Endothelial cell (in vitro differentiated cells): ENCODE results near the gene NOL4L. TPM values are rescaled to one million over a fixed set of nuclear protein-coding genes. Genes with fewer than 3 reads are reported as not detected.
A peak's percentile ranks its signal among the peaks of the same experiment; 100 is the strongest.

Experiments used
- DNase-seq: peaks from one replicate; pipeline ENCODE4 v3.0.0; 2021; ENCODE audit warnings: low spot score
- H3K27ac Mint-ChIP-seq: one replicate; pipeline ENCODE4 v1.8.0; 2021; ENCODE audit warnings: mixed read lengths, inconsistent platforms; ENCODE audit not compliant: unreplicated experiment
- H3K27me3 Mint-ChIP-seq: one replicate; pipeline ENCODE4 v1.8.0; 2021; ENCODE audit warnings: mild to moderate bottlenecking, moderate library complexity, mixed read lengths, inconsistent platforms; ENCODE audit not compliant: unreplicated experiment
- H3K36me3 Mint-ChIP-seq: one replicate; pipeline ENCODE4 v1.8.0; 2021; ENCODE audit warnings: mild to moderate bottlenecking, low read depth, mixed read lengths, inconsistent platforms; ENCODE audit not compliant: unreplicated experiment
- H3K4me1 Mint-ChIP-seq: one replicate; pipeline ENCODE4 v1.8.0; 2021; ENCODE audit warnings: mild to moderate bottlenecking, mixed read lengths, inconsistent platforms; ENCODE audit not compliant: unreplicated experiment
- H3K4me3 Mint-ChIP-seq: one replicate; pipeline ENCODE4 v1.8.0; 2021; ENCODE audit warnings: mild to moderate bottlenecking, mixed read lengths, inconsistent platforms; ENCODE audit not compliant: unreplicated experiment
- H3K9me3 Mint-ChIP-seq: one replicate; pipeline ENCODE4 v1.8.0; 2021; ENCODE audit warnings: mixed read lengths, inconsistent platforms; ENCODE audit not compliant: unreplicated experiment
- total RNA-seq: library from RNA; stranded (reverse); fragmentation: NEBNext Ultra II Directional; extraction: Animal tissue kit (Norgen Biotek cat#: 25700); gene quantifications from one replicate; pipeline ENCODE4 v1.2.1, GENCODE V29; 2021; ENCODE audit not compliant: unreplicated experiment
- TF ChIP-seq, protein P1 (sequence below): fragments of 200-600 bp; sonication (generic); IDR thresholded peaks from one replicate; pipeline ENCODE4 v1.5.0; 2021; ENCODE audit warnings: antibody characterized with exemption; ENCODE audit not compliant: unreplicated experiment

Gene NOL4L
- total RNA-seq, 1 donor from 2014 or later: 150 TPM

GRCh38 chr20:32474717-32474966 lies 110.5 kb downstream of the NOL4L start:
- Mint-ChIP-seq H3K36me3 (peaks cover 25% of the 10 kb centered on the region), H3K4me1 (peaks cover 77% of the 10 kb centered on the region), H3K9me3 (no peaks in the 10 kb centered on the region), H3K27me3 (peaks cover 15% of the 10 kb centered on the region), H3K4me3 (no peak overlapping the region), H3K27ac (peak overlapping the region; percentile 72)
- no peak for DNase-seq
- TF ChIP-seq, protein P1, sequence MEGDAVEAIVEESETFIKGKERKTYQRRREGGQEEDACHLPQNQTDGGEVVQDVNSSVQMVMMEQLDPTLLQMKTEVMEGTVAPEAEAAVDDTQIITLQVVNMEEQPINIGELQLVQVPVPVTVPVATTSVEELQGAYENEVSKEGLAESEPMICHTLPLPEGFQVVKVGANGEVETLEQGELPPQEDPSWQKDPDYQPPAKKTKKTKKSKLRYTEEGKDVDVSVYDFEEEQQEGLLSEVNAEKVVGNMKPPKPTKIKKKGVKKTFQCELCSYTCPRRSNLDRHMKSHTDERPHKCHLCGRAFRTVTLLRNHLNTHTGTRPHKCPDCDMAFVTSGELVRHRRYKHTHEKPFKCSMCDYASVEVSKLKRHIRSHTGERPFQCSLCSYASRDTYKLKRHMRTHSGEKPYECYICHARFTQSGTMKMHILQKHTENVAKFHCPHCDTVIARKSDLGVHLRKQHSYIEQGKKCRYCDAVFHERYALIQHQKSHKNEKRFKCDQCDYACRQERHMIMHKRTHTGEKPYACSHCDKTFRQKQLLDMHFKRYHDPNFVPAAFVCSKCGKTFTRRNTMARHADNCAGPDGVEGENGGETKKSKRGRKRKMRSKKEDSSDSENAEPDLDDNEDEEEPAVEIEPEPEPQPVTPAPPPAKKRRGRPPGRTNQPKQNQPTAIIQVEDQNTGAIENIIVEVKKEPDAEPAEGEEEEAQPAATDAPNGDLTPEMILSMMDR: no peak

DNA sequence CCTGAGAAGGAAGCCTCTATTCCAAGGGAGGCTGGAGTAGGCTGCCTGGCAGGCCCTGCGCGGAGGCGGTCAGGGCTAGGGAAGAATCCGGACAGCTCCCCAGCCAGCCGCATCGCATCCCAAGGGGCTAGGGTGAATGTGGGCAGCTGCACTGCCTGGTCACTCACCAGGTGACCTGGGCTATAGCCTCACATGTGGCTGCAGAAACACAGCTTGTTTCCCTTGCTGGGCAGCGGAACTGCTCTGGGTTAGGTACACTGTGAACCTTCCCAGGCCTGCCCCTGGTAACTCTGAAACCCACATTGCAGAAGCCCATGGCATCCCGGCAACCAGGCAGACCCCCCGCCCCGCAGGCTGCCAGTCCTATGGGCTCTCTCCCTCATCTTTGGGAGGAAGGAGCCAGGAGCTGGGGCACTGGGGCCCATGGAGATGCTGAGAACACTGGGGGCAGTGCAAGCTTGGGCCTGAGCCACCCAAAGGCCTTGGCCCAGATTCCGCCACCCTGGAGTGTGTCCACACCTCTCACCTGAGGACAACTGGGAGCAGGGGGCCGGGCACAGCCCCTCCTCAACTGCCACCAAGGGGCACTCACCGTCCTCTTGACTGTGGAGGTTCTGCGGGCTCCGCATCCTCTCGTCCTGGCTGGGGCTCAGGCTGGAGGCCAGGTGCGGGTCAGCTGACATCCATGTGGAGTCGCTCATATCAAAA lies 111.0 kb downstream of the NOL4L start:
- Mint-ChIP-seq H3K9me3 (no peaks in the 10 kb centered on the region), H3K27ac (peak overlapping the region; percentile 72), H3K4me3 (no peak overlapping the region), H3K27me3 (peaks cover 13% of the 10 kb centered on the region), H3K36me3 (peaks cover 25% of the 10 kb centered on the region), H3K4me1 (peaks cover 72% of the 10 kb centered on the region)
- peak; percentile 3 for DNase-seq
- TF ChIP-seq, protein P1: no peak

DNA sequence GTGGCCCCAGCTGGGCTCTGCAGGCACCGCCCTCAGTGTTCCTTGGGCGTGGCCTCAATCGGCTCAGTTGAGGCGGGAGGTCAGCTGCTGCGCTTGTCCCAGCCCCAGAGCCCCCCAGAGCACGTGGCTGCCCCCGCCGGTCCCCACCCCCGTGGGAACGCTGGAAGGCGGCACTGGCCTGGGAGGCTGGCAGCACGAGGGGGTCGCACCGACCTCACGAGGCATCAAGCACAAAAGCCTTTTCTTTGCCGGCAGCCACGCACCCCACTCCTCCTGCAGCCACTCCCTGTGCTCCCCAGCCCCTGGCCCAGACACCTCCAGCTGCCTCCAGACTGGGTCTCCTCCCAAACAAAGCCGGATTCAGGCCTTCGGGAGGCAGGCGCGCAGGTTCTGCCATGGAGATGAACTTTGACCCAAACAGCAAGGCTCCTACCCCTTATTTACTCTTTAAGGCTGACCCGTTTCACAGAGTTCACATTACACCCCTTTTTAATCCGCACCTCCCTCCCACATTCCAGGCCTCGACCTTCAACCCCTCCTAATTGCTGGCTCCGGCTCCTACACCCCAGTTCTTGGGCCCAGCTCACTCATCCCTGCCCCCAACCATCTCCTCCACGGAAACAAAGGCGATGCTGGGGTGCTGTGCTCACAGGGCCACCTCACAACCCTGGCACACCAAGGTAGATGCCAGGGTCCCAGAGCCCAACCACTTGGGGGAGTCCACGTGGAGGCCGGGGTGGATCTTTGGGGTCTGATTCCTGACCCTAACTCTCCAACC lies 111.7 kb downstream of the NOL4L start:
- DNase-seq: no peak
- H3K27me3 Mint-ChIP-seq: peaks cover 13% of the 10 kb centered on the region
- peaks cover 72% of the 10 kb centered on the region for H3K4me1 Mint-ChIP-seq
- H3K9me3 Mint-ChIP-seq: no peaks in the 10 kb centered on the region
- peak overlapping the region; percentile 67 for H3K4me3 Mint-ChIP-seq
- TF ChIP-seq, protein P1: no peak
- H3K36me3 Mint-ChIP-seq: peaks cover 25% of the 10 kb centered on the region
- H3K27ac Mint-ChIP-seq: peak overlapping the region; percentile 86

DNA sequence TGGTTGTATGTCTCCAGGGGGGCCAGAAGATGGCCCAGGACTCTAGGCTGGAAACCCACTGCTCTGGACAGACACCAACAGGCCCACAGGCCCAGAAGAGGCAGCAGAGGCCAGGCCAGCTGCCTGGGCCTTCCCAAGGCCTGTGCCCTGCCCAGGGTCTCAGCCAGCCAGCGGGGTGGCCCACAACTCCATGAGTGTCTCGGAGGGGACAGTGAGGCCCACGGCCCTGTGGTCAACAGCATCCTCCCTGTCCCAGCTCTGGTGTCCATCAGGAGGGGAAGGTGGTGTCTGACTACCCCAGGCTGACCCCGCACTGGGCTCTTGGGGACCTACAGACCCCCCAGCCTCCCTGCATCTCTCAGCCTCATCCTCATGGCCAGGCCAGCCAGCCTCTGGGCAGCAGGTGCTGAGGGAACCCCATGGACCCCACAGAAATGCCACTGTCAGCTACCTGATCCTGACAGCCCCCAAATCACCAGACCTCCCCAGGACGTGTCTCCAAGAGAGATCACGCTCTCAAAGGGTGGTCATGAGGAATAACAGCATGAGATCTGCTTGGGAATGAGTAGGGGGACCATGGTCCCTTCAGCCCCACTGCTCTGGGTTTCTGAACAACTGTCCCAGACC lies 112.4 kb downstream of the NOL4L start:
- Mint-ChIP-seq H3K27ac (peak overlapping the region; percentile 83), H3K4me3 (peak overlapping the region; percentile 67), H3K4me1 (peaks cover 66% of the 10 kb centered on the region), H3K9me3 (no peaks in the 10 kb centered on the region), H3K27me3 (peaks cover 15% of the 10 kb centered on the region), H3K36me3 (peaks cover 19% of the 10 kb centered on the region)
- no peak for DNase-seq
- TF ChIP-seq, protein P1: no peak

DNA sequence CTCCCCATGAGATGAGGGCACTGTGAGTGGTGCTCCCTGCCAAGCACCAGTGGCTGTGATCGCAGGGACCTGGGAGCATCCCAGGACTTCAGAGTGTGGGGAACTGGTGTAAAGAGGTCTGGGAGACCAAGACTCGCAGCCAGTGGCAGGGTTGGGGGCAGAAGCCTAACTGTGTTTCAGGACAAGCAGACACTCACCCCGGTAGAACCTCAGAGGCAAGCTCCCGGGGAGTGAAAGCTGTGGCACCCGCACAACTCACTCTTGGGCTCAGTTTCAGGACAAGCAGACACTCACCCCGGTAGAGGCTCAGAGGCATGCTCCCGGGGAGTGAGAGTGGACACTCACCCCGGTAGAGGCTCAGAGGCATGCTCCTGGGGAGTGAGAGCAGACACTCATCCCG lies 114.2 kb downstream of the NOL4L start:
- Mint-ChIP-seq H3K36me3 (peaks cover 16% of the 10 kb centered on the region), H3K27ac (peak overlapping the region; percentile 97), H3K9me3 (no peaks in the 10 kb centered on the region), H3K4me3 (no peak overlapping the region), H3K4me1 (peaks cover 53% of the 10 kb centered on the region), H3K27me3 (peaks cover 16% of the 10 kb centered on the region)
- DNase-seq: no peak
- TF ChIP-seq, protein P1: no peak
